Stomach (tissue), 4 donors: ENCODE measurements around the gene NUTF2.

Experiments
- EP300 ChIP-seq: sonication (generic); formaldehyde crosslinking; IDR thresholded peaks from one replicate; pipeline ENCODE4 v1.6.1; 2017; ENCODE audit warnings: antibody characterized with exemption
- POLR2A ChIP-seq, 4 donors: fragments of 450-650 bp; IDR thresholded peaks; one replicate each; pipeline ENCODE4 v1.6.1; 2016; ENCODE audit warnings: antibody characterized with exemption in 4 of 4, control low read depth in 2 of 4, mild to moderate bottlenecking in 1 of 4, moderate library complexity in 1 of 4
- POLR2AphosphoS5 ChIP-seq, 3 donors: sonication (generic); formaldehyde crosslinking; IDR thresholded peaks; one replicate each; pipeline ENCODE4 v1.6.1; 2016; ENCODE audit warnings: antibody characterized with exemption in 3 of 3
- TF ChIP-seq, protein P1 (sequence below), 7 experiments: fragments of 450-650 bp in 4 of 7; fragments of 200-600 bp in 3 of 7; sonication (generic) in 3 of 7; IDR thresholded peaks; one replicate each; pipeline ENCODE4 v1.5.1; 2016 to 2019; ENCODE audit warnings: antibody characterized with exemption in 7 of 7, control low read depth in 2 of 7, mild to moderate bottlenecking in 1 of 7

DNA sequence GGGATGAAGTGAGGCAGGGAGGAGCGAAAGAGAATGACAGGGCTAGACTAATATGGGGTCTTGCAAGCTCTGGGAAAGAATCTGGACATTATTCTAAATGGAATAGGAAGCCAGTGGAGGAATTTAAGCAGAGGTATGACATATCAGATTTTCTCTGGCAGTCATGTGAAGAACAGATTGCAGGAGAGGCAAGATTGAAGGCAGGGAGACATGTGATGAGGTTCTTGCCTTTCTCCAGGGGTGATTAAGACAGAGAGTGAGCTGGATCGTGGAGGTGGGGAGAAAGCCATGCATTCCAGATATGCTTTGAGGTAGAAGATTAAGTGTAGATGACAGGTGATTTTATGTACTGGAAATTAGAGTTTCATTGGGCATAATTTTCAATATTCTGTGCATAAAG, 8.9 kb upstream of the NUTF2 start:
- TF ChIP-seq, protein P1, sequence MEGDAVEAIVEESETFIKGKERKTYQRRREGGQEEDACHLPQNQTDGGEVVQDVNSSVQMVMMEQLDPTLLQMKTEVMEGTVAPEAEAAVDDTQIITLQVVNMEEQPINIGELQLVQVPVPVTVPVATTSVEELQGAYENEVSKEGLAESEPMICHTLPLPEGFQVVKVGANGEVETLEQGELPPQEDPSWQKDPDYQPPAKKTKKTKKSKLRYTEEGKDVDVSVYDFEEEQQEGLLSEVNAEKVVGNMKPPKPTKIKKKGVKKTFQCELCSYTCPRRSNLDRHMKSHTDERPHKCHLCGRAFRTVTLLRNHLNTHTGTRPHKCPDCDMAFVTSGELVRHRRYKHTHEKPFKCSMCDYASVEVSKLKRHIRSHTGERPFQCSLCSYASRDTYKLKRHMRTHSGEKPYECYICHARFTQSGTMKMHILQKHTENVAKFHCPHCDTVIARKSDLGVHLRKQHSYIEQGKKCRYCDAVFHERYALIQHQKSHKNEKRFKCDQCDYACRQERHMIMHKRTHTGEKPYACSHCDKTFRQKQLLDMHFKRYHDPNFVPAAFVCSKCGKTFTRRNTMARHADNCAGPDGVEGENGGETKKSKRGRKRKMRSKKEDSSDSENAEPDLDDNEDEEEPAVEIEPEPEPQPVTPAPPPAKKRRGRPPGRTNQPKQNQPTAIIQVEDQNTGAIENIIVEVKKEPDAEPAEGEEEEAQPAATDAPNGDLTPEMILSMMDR (IDR thresholded peaks at IDR 0.05), result no peak
- no peak for TF ChIP-seq POLR2AphosphoS5 (IDR thresholded peaks at IDR 0.05)
- TF ChIP-seq EP300, result no peak
- no peak for TF ChIP-seq POLR2A (IDR thresholded peaks at IDR 0.05)
